ENCODE measurements around the gene CDC73. TPM values are rescaled to one million over a fixed set of nuclear protein-coding genes. Genes with fewer than 3 reads are reported as not detected.

Gene CDC73
- total and polyA plus RNA-seq, 9 of the 15 experiments (the other 6 are each of a cell fraction or from before 2014, with no cell fraction given): 19.0 to 61.7 (median 30.1) TPM

GRCh38 chr1:193079187-193079586 lies 42.6 kb upstream of the CDC73 start (continued):
- TF ChIP-seq, protein P1, sequence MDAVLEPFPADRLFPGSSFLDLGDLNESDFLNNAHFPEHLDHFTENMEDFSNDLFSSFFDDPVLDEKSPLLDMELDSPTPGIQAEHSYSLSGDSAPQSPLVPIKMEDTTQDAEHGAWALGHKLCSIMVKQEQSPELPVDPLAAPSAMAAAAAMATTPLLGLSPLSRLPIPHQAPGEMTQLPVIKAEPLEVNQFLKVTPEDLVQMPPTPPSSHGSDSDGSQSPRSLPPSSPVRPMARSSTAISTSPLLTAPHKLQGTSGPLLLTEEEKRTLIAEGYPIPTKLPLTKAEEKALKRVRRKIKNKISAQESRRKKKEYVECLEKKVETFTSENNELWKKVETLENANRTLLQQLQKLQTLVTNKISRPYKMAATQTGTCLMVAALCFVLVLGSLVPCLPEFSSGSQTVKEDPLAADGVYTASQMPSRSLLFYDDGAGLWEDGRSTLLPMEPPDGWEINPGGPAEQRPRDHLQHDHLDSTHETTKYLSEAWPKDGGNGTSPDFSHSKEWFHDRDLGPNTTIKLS (IDR thresholded peaks at IDR 0.05; ENCODE audit: borderline replicate concordance, low read depth): no peak
- TF ChIP-seq HMGN3 (IDR thresholded peaks at IDR 0.05; ENCODE audit: borderline replicate concordance, extremely low read depth, insufficient read length, low read depth, low read length) (no peak), CBX3 (IDR thresholded peaks at IDR 0.05; ENCODE audit: borderline replicate concordance in 1 of 2, low read length in 2 of 2) (peak in 1 of 2 experiments; percentile 41; a peak in 1 of 3 replicates), PREB (CRISPR knock-in tag; IDR thresholded peaks at IDR 0.05) (no peak), ZNF76 (CRISPR knock-in tag; IDR thresholded peaks at IDR 0.05; ENCODE audit: borderline replicate concordance) (no peak), SMARCC2 (IDR thresholded peaks at IDR 0.05; ENCODE audit: low read depth) (peak; percentile 38; the same call in 1 of the 2 replicates), CREB3 (tag; conservative IDR thresholded peaks at IDR 0.05; ENCODE audit: low read depth) (no peak), RFX1 (IDR thresholded peaks at IDR 0.05) (no peak), RBBP5 (IDR thresholded peaks at IDR 0.05; ENCODE audit: borderline replicate concordance, insufficient read depth, low read length, poor library complexity, severe bottlenecking) (no peak), NCOR1 (IDR thresholded peaks at IDR 0.05) (peak; percentile 69), SMARCE1 (IDR thresholded peaks at IDR 0.05) (peak; percentile 61; the same call in 1 of the 2 replicates), JUND (IDR thresholded peaks at IDR 0.05; ENCODE audit: borderline replicate concordance, low read depth, low read length) (0 out of 2 replicates have a peak, but pooled peaks have one; percentile 5), JUND (tag; IDR thresholded peaks at IDR 0.05; ENCODE audit: borderline replicate concordance, low read depth, low read length) (no peak), ZKSCAN3 (CRISPR knock-in tag; IDR thresholded peaks at IDR 0.05) (no peak), MBD2 (IDR thresholded peaks at IDR 0.05; ENCODE audit: borderline replicate concordance, low read depth) (no peak), PHF8 (IDR thresholded peaks at IDR 0.05; ENCODE audit: borderline replicate concordance, low read length) (no peak), ZNF668 (CRISPR knock-in tag; IDR thresholded peaks at IDR 0.05) (no peak), CSDE1 (IDR thresholded peaks at IDR 0.05) (no peak), IRF1 (CRISPR knock-in tag; IDR thresholded peaks at IDR 0.05; ENCODE audit: borderline replicate concordance) (no peak), DMBX1 (CRISPR knock-in tag; IDR thresholded peaks at IDR 0.05; ENCODE audit: borderline replicate concordance) (no peak), FOSL1 (tag; conservative IDR thresholded peaks at IDR 0.05) (peak; percentile 71)
- TF ChIP-seq, protein P2, sequence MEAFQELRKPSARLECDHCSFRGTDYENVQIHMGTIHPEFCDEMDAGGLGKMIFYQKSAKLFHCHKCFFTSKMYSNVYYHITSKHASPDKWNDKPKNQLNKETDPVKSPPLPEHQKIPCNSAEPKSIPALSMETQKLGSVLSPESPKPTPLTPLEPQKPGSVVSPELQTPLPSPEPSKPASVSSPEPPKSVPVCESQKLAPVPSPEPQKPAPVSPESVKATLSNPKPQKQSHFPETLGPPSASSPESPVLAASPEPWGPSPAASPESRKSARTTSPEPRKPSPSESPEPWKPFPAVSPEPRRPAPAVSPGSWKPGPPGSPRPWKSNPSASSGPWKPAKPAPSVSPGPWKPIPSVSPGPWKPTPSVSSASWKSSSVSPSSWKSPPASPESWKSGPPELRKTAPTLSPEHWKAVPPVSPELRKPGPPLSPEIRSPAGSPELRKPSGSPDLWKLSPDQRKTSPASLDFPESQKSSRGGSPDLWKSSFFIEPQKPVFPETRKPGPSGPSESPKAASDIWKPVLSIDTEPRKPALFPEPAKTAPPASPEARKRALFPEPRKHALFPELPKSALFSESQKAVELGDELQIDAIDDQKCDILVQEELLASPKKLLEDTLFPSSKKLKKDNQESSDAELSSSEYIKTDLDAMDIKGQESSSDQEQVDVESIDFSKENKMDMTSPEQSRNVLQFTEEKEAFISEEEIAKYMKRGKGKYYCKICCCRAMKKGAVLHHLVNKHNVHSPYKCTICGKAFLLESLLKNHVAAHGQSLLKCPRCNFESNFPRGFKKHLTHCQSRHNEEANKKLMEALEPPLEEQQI (IDR thresholded peaks at IDR 0.05): peak; percentile 30; the same call in 1 of the 2 replicates
